Hematopoietic multipotent progenitor cell treated with erythropoietin and hydrocortisone succinate and interleukin-3 and kit ligand, for 6 days (in vitro differentiated cells): ENCODE results near the gene ZNF726.
"Not testable (repeated sequence)": the region's sequence is repeated elsewhere in the genome, so short reads cannot be mapped to it uniquely, and the experiment has no call there.

Experiments used
- DNase-seq: peaks from one replicate; pipeline ENCODE4 v3.0.0-alpha.2; 2015

Gene ZNF726

DNA sequence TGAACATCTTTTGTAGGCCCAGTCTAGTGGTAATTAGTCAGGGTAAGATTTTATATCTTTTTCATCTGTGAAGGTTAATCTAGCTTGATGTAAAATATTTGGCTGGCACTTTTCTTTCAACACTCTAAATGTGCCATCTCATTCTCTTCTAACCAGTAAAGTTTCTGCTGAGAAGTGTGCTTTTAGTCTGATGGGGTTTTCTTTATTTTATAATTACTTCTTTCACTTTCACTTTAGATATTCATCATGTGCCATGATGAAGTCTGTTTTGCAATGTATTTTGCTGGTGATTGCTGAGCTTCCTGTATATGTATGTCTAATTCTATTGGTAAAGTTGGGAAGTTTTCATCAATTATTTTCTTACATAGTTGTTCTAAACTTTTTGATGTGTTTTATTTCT is 31.9 kb downstream of the ZNF726 start:
- no peak for DNase-seq

- no peak for DNase-seq
Observed at GRCh38 chr19:23949611-23950010, 34.9 kb downstream of the ZNF726 start.

DNA sequence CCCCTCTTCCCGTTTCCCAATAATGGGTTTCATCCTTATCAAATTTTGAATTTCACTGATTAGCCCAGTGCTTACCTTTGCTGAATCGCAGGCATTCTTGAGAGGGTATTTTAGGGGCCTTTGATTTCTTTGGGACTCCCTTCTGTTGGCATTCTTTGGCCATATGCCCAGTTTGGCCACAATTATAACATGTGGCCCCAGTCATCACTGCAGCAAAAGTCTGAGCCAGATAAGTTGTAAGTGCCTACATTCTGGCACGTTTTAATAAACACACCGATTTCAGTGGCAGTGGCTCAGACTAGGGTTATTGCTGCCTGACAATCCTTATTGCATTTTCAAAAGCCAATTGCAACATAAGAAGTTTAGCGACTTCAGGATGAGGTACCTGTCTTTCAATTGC is 41.4 kb downstream of the ZNF726 start:
- DNase-seq = no peak

GRCh38 chr19:23957660-23958281 is 43.1 kb downstream of the ZNF726 start:
- no peak for DNase-seq

DNA sequence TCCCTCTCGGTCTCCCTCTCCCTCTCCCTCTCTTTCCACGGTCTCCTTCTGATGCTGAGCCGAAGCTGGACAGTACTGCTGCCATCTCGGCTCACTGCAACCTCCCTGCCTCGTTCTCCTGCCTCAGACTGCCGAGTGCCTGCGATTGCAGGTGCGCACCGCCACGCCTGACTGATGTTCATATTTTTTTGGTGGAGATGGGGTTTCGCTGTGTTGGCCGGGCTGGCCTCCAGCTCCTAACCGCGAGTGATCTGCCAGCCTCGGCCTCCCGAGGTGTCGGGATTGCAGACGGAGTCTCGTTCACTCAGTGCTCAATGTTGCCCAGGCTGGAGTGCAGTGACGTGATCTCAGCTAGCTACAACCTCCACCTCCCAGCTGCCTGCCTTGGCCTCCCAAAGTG is 48.7 kb downstream of the ZNF726 start:
- not testable (repeated sequence) for DNase-seq

DNA sequence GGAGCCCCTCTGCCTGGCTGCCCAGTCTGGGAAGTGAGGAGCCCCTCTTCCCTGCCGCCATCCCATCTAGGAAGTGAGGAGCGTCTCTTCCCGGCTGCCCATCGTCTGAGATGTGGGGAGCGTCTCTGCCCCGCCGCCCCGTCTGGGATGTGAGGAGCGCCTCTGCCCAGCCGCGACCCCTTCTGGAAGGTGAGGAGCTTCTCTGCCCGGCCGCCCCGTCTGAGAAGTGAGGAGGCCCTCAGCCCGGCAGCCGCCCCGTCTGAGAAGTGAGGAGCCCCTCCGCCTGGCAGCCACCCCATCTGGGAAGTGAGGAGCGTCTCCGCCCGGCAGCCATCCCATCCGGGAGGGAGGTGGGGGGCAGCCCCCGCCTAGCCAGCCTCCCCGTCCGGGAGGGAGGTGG is 49.2 kb downstream of the ZNF726 start:
- not testable (repeated sequence) for DNase-seq

- DNase-seq = not testable (repeated sequence)
Observed at GRCh38 chr19:23964334-23964733, 49.6 kb downstream of the ZNF726 start.

DNA sequence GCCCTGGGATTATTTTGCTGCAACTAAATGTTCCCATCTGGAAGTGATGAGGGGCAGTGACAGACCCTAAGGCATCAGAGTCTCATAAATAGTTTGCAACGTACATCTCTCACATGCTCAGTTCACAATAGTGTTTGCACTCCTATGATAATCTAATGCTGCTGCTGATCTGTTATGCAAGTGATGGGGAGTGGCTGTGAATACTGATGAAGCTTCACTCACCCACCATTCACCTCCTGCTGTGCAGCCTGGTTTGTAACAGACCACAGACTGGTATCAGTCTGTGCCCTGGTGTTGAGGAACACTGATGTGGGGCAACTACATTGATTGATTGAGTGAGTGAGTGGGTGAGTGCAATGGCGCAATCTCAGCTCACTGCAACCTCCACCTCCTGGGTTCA is 54.9 kb downstream of the ZNF726 start:
- DNase-seq = no peak

DNA sequence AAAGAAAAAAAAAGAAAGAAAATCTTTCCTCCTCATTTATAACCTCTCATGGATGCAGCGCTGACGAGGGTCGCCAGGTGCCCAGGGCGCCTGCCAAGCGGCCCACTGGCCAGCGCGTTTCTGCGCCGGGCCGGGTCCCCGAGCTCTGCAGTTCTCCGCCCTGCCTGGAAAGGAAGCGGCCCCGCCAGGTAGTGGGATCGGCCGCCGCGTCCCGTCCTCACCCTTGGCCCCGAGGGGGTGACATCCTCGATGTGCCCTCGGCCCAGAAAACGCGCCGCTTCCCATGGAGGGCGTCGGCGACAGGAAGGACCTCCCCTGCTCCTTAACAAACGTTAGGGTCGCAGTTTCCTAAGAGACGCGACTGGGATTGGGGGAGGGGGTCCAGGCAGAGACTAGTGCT is 56.9 kb downstream of the ZNF726 start:
- no peak for DNase-seq

DNA sequence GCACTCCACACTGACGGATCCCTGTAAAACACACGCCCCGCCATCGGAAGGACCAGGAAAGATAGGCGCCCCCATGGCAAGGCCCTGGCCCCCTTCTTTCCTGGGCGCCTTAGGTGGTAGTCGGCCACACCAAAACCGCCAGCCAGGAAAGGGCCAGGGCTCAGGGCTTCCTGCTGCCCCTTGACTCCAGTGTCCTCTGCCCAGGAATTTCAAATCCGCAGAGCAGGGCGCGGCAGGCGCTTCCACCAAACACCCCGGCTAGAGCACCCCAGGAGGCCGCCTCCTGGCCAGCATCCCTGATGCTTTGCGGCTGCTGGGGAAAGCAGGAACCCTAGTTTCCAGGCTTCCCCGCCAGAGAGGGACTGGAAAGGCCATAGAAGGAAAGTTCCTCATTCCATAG is 57.5 kb downstream of the ZNF726 start:
- DNase-seq = no peak

DNA sequence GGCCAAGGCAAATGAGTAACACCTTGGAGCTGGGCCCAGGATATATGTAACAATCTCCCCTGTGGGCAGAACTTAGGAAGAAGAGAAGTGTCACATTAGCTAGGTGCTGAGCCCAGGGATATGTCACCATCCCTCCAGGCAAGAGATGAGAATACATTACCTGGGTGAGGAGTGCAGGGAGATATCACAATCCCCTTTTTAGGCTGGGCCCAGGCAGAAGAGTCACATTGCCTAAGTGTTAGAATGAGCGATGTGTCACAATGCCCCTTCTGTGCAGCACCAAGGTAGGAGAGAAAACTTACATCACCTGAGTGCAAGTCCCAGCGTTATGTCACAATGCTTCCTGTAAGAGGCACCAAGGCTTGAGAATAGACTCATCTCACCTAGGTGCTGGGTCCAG is 60.3 kb downstream of the ZNF726 start:
- no peak for DNase-seq

- not testable (repeated sequence) for DNase-seq
Observed at GRCh38 chr19:23976631-23977030, 61.9 kb downstream of the ZNF726 start.

- DNase-seq = not testable (repeated sequence)
Observed at GRCh38 chr19:23977256-23977655, 62.6 kb downstream of the ZNF726 start.

GRCh38 chr19:23978068-23978467 is 63.4 kb downstream of the ZNF726 start:
- DNase-seq = no peak

DNA sequence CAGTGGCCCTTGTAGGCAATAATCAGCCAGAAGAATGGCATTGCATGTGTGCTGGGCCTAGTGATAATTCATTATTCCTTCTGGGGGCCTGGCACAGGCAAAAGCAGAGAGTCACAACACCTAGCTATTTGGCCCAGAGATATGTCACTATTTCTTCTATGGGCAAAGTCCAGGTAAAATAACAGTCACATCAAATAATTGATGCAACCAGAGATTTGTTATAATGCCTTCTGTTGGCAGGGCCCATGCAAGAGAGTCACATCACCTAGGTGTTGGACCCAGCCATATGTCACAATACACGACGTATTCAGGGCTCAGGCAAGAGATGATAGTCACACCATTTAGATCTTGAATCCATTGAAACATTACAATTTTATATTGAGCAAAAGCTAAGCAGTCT is 66.1 kb downstream of the ZNF726 start:
- no peak for DNase-seq

DNA sequence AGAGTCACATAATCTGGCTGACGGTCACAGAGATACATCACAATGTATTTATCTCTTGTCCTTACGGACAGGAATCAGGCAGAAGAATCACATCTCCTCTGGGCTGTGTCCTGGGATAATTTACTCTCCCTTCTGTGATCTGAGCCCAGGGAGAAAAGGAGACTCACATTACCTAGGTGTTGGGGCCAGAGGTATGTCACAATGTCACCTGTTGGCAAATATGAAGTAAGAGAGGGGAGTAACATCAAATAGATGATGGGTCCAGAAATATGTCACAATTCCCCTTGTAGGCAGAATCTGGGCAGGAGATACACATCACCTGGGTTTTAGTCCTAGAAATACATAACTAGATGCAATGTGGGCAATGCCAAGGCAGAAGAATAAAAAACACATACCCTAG is 67.2 kb downstream of the ZNF726 start:
- DNase-seq = no peak

GRCh38 chr19:23983406-23983805 is 68.7 kb downstream of the ZNF726 start:
- DNase-seq = no peak
